CD4-positive, alpha-beta T cell treated with Interleukin-2 at 100 ng/mL for 4 hours (primary cell): ENCODE measurements around the gene SLC9A9.
A peak's percentile ranks its signal among the peaks of the same experiment; 100 is the strongest.

ENCODE experiments used
- DNase-seq: peaks from one replicate; pipeline ENCODE4 v3.0.0-alpha.2; 2020; ENCODE audit warnings: low spot score

The SLC9A9 gene

DNA sequence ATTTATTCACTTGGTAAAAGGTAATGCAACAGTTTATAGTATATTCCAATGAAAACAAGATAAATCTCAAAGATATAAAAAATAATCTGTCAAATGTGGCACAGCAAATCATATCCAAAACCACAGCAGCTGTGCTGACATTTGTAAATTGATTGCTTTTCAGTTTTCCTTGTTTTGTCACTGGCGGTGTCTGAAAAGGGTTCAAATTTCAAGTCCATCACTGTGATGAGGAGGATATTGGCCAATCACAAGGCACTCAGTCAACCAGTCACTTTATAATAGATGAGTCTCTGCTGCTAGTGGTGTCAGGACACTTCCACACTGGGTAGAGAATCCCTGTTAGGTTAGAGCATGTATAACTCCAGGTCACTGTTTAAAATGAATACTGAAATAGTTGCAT is 154.8 kb downstream of the SLC9A9 start:
- DNase-seq = no peak

- DNase-seq = no peak
These were observed 161.6 kb downstream of the SLC9A9 start for GRCh38 chr3:143686638-143687197.

- no peak for DNase-seq
These were observed 162.8 kb downstream of the SLC9A9 start for GRCh38 chr3:143685491-143685890.

DNA sequence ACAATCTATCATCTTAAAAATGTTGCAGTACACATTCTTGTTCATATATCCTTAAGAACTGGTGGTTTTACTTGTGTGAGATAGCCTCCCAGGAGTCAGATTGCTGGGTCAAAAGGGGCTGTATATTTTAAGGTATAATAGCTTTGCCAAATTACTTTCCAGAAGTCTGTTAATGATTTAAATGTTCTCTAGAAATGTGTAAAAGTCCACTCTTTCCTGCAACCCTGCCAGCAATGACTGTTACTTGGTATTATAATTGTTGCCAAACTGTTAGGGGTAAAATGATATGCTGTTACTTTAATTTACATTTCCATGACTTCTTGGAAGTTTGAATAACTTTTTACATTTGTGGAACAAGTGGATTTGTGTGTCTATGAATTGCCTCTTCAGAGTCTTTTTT is 170.8 kb downstream of the SLC9A9 start:
- no peak for DNase-seq

GRCh38 chr3:143676747-143677146 is 171.5 kb downstream of the SLC9A9 start:
- DNase-seq = no peak

GRCh38 chr3:143676021-143676420 is 172.2 kb downstream of the SLC9A9 start:
- no peak for DNase-seq

GRCh38 chr3:143674100-143674968 is 173.9 kb downstream of the SLC9A9 start:
- DNase-seq = peak; percentile 85

GRCh38 chr3:143672396-143673165 is 175.7 kb downstream of the SLC9A9 start:
- DNase-seq = no peak

GRCh38 chr3:143671626-143672025 is 176.6 kb downstream of the SLC9A9 start:
- no peak for DNase-seq

- no peak for DNase-seq
These were observed 179.1 kb downstream of the SLC9A9 start for GRCh38 chr3:143668924-143669790.

- DNase-seq = no peak
These were observed 179.9 kb downstream of the SLC9A9 start for GRCh38 chr3:143668385-143668784.

DNA sequence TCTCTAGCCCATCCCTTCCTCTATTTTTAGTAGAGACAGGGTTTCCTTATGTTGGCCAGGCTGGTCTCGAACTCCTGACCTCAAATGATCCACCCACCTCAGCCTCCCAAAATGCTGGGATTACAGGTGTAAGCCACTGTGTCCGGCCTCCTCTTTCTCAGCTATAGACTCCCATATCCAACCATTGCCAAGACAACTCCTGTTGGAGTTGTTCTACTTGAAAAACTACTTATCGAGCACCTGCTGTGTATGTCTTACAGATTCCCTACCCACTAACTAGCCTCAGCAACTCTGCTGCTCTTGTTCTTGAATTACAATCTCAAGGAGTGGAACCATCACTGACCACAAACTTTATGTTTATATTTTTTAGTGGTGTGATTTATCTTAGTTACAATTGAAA is 186.6 kb downstream of the SLC9A9 start:
- DNase-seq = no peak

DNA sequence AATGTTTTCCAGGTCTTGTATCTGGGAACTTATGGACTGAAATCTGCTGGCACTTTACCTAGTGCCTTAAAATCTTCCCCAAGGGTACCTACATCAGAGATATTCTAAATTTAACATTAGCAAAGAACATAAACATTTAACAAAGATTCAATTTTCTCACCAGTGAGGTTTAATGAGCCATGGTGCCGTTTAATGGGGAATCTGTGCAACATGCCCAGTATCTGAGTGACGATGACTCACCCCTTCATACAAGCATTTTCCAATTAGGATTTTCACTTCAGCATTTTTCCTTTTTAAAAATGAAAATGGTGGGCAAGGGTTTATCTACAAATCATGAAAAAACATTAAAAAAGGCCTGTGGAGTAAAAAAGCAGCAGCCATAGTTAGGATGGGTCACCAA is 189.4 kb downstream of the SLC9A9 start:
- no peak for DNase-seq

- no peak for DNase-seq
These were observed 190.2 kb downstream of the SLC9A9 start for GRCh38 chr3:143658116-143658515.

DNA sequence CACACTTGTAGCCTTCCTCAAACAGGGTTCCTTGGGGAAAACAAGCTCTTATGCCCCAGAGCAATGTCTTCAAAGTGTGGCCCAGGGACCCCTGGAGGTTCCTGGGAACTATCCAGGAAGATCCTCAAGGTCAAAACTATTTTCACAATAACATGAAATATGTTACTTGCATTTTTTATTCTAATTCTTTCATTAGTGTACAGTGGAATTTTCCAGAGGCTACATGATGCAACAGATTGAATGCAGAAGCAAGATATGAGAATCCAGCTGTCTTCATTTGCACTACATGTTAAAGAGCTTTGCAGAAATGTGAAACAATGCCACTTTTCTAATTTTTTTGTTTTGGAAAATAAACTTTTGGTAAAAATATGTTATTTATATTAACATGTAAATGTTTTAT is 190.9 kb downstream of the SLC9A9 start:
- no peak for DNase-seq

- DNase-seq = no peak
These were observed 193.4 kb downstream of the SLC9A9 start for GRCh38 chr3:143654906-143655305.

DNA sequence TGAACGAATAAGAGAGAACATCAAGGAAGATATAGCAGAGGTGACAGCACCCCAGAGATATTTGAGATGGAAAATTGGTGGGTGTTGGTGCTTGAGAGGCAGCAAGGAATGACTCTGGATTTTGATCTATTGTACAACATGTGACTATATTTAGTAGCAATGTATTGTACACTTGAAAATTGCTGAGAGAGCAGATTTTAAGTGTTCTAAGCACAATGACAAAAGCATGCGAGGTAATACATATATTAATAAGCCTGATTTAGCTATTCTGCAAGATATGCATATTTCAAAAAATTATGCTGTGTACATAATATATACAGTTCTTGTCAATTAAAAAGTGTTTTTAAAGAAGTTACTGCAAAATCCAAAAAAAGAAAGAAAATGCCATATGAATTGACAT is 194.3 kb downstream of the SLC9A9 start:
- no peak for DNase-seq

- no peak for DNase-seq
These were observed 194.8 kb downstream of the SLC9A9 start for GRCh38 chr3:143653493-143653892.

- DNase-seq = no peak
These were observed 196.2 kb downstream of the SLC9A9 start for GRCh38 chr3:143652118-143652517.

DNA sequence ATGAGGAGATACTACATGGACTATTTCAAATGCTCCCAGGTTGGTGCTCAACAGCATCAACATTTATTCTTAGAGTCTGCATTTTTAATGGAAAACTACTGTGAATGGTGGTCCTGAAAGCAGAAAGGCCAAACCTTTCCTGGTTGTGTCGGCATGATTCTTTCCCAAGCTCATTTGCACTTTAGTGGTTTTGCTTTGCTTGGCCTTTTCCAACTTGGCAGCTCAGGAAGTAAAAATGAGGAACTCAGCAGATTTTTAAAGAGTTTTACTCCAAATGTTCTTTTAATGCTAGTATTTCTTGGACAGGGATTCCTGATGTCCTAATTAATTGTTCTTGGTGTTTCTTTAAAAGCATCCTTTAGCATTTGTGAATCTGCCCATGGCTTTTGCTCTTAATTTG is 197.4 kb downstream of the SLC9A9 start:
- DNase-seq = no peak

- no peak for DNase-seq
These were observed 198.1 kb downstream of the SLC9A9 start for GRCh38 chr3:143650120-143650519.

DNA sequence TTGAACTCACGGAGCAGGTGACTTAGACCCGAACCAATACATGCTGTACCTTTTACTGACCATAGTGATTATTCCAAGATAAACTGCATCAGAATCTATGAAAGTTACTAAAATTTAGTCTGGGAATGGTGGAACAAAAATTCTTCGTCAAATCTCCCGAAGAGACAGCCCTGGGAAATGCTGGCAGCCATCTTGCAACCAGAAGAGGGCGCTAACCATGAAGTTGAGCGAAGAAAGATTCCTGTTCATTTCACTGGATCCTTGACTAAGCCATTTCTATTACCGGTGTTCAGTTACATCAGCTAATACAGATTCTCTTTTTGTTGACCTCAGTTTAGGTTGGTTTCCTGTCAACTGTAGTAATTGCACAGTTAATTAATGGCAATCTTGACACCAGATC is 199.6 kb downstream of the SLC9A9 start:
- no peak for DNase-seq
